CD4-positive, alpha-beta T cell treated with Interleukin-10 for 1 hour (primary cell): ENCODE data around the gene DDX10.
"Not testable (repeated sequence)": the region's sequence is repeated elsewhere in the genome, so short reads cannot be mapped to it uniquely, and the experiment has no call there.

Experiments used
- DNase-seq: peaks from one replicate; pipeline ENCODE4 v3.0.0-alpha.2; 2020

Gene DDX10

GRCh38 chr11:108724974-108725689, 60.3 kb downstream of the DDX10 start:
- no peak for DNase-seq

DNA sequence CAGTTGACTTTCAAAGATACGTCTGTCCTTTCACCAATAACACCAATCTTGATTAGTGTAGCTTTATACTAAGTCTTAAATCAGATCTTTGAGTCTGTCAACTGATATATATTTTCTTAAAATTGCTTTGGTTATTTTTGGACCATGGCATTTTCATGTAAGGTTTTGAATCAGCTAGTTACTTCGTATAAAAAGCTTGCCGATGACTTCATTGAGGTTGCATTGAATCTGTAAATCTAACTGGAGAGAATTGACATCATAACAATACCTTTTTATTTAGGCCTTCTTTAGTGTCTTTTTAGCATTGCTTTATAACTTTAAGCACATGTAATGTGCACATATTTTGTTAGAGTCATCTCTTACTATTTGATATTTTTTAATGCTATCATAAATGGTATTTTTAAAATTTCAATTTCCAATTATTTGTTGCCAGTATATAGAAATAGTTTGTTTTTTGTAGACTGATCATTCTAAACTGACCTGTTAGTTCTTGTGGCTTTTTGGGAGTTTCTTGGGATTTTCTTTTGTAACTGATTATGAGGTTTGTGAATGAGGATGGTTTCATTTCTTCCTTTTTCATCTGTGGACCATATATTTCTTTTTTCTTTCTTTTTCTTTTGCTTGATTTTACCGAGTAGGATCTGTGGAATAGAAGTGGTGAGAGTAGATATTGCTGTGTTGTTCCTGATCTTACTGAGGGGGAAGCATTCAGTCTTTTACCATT, 61.4 kb downstream of the DDX10 start:
- no peak for DNase-seq

- DNase-seq = no peak
Observed at GRCh38 chr11:108727665-108728064, 62.8 kb downstream of the DDX10 start.

GRCh38 chr11:108729227-108729871, 64.5 kb downstream of the DDX10 start:
- DNase-seq = no peak

GRCh38 chr11:108732395-108732794, 67.5 kb downstream of the DDX10 start:
- no peak for DNase-seq

DNA sequence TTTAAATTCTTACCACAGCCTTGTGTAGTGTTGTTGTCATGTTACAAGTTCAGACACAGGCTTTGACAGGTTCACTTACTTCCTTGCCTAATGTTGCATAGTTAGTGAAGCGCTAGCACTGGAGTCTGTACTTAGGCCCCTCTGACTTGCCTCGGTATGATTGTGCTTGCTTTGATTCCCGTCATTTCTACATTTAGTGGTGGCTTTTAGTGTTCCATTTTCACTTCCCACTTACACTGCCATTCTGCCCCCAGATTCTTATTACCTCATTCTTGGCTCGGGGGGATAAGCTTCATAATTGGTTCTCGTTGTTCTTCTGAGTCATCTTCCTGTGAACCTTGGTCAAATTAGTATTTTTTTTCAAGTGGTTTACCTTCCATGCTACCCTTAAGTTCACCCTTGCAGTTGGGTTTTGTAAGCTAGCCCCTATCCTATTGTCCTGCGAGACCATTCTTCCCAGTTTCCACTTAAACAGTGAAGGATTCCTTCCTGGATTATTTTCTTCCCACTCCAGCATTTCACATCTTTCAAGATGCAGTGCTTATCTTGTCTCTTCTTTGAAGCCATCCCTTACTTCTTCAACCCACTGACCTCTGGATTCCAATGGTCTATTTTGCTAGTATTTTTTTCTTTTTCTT, 68.7 kb downstream of the DDX10 start:
- DNase-seq = peak; percentile 28

- DNase-seq = no peak
Observed at GRCh38 chr11:108734283-108734682, 69.4 kb downstream of the DDX10 start.

GRCh38 chr11:108734956-108735559, 70.2 kb downstream of the DDX10 start:
- peak; percentile 32 for DNase-seq

DNA sequence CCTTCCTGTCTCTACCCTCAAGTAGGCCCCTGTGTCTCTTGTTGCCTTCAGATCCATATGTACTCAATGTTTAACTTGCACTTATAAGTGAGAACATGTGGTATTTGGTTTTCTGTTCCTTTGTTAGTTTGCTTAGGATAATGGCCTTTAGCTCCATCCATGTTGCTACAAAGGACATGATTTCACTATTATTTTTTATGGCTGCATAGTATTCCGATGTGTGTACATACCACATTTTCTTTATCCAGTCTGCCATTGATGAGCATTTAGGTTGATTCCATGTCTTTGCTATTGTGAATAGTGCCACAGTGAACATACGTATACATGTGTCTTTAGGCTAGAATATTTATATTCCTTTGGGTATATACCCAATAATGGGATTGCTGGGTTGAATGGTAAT, 75.3 kb downstream of the DDX10 start:
- not testable (repeated sequence) for DNase-seq

DNA sequence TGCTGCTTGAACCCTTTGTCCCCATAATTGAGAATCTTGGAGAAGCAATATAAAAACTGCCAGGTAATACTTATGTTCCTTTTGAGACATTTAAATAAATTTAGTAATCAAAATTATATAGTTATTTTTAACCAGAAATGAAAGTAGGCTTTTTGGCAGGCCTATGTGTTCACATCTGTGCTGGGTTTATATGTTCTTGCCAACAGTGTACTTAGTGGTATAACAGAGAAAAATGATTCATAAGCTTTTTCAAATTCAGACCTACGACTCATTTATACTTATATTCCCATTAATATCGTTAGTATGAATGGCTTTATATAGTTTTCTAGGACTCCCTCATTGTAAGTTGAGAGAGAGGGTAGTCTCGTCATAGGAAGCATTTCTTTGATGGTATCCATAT, 79.0 kb downstream of the DDX10 start:
- no peak for DNase-seq

GRCh38 chr11:108748968-108749367, 84.1 kb downstream of the DDX10 start:
- DNase-seq = no peak

GRCh38 chr11:108751444-108751843, 86.6 kb downstream of the DDX10 start:
- no peak for DNase-seq

- no peak for DNase-seq
Observed at GRCh38 chr11:108752297-108752751, 87.5 kb downstream of the DDX10 start.

- DNase-seq = no peak
Observed at GRCh38 chr11:108754901-108755625, 90.2 kb downstream of the DDX10 start.

- DNase-seq = no peak
Observed at GRCh38 chr11:108757630-108758029, 92.8 kb downstream of the DDX10 start.

GRCh38 chr11:108758458-108758857, 93.6 kb downstream of the DDX10 start:
- no peak for DNase-seq

DNA sequence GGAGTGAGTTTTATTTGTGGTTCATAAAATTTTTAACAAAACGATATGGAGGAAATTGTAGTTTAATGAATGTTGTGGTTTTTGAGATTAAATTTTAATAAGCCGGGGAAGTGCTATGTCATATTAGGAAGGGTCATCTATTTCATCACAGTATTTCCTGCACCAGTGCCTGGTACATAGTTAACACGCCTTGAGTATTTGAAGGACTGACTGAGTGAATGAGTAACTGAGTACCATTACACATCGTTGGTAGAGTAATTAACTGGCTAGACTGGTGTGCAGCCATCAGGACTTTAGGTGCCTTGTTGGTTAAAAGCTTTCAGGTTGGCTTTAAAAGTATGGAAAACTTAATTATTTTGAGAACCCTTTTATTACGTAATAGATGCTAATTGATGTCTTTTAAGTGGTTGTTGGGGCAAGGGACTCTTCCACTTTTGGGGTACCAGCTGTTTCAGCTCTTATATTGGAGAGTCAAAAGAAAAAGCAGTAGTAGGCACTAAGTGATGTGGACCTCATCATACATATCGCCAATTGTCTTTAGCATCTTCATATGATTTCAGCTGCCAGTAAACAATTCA, 101.8 kb downstream of the DDX10 start:
- no peak for DNase-seq

DNA sequence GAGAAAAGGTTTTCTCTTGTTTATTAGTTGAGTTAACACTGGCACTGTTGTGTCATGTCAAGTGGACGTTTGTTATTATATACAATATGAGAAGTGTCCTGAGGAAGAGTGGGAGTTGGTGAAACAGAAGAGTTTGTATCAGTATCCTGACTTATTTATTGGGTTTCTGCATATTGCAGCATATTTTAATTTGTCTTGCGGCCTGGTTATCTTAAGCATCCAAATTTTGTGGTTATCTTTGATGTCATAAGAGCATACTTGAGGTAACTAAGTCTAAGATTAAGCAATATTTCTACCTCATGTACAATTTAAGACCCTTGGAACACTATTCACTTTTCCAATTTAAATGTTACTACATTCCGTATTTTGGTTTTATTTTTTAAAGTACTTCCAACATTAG, 103.5 kb downstream of the DDX10 start:
- DNase-seq = no peak

DNA sequence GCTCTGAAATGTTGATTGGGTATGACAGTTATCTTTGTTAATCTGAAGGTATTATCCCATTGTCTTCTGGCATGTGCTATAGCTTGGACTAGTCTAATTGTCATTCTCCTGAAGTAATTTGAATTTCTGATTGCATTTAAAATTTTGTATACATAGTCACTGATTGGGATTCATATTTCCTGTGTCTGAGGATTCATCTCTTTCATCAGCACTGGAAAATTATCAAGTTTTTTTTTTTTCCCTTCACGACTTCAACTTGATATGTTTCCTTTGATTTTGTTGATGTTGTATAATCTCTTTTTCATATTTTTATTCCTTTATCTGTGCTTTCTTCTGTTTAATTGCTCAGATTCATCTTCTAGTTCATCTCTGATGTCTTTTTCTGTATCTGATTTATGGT, 104.1 kb downstream of the DDX10 start:
- no peak for DNase-seq

- DNase-seq = no peak
Observed at GRCh38 chr11:108774037-108774730, 109.3 kb downstream of the DDX10 start.

GRCh38 chr11:108775324-108775723, 110.5 kb downstream of the DDX10 start:
- DNase-seq = no peak
